ENCODE data around the gene ANO9. TPM values are rescaled to one million over a fixed set of nuclear protein-coding genes. Genes with fewer than 3 reads are reported as not detected.

The ANO9 gene, protein sequence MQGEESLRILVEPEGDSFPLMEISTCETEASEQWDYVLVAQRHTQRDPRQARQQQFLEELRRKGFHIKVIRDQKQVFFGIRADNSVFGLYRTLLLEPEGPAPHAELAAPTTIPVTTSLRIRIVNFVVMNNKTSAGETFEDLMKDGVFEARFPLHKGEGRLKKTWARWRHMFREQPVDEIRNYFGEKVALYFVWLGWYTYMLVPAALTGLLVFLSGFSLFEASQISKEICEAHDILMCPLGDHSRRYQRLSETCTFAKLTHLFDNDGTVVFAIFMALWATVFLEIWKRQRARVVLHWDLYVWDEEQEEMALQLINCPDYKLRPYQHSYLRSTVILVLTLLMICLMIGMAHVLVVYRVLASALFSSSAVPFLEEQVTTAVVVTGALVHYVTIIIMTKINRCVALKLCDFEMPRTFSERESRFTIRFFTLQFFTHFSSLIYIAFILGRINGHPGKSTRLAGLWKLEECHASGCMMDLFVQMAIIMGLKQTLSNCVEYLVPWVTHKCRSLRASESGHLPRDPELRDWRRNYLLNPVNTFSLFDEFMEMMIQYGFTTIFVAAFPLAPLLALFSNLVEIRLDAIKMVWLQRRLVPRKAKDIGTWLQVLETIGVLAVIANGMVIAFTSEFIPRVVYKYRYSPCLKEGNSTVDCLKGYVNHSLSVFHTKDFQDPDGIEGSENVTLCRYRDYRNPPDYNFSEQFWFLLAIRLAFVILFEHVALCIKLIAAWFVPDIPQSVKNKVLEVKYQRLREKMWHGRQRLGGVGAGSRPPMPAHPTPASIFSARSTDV
- total RNA-seq = 10 to 100 TPM; 11.0 to 22.1 (median 16.2) TPM

DNA sequence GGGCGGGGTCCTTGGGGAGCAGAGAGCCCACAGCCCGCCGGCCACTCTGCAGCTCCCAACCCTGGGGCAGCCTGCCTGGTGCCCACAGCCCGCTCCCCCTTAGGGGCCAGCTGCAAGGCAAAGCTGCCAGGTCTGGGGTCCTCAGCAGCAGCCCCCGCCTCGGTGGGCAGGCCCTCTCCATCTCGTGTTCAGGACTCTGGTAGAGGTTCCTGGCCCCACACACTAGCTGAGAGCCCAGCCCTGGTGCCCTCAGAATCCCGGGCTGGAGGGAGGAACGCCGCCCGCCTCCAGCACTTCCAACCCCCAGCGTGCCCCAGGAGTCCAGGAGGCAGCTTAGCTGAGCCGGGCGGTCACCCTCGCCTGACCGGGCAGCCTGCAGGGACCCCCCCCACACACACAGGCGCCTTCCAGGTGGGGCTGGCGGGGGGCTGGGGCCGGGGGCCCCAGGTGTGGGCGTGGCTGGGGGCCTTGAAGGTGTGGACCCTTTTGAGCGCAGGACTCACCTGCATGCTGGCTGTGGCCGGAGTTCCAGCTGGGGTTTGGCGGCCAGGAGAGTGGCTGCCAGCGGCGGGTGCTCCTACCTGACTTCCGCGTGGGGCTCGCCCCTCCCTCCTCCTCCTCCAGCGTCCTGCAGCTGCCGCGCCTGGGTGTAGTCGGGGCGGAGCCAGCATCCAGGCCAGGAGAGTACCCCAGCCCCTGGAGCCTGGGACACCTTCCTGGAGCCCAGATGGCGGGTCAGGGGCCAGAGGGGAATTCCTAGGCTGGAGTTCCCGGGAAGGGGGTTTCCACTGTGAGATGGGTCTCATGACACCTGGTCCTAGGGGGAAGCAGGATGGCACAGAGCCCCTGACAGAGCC lies at the start of gene ANO9:
Gene ANO9 (minus strand): TSS at position 594 of the 857 bp plus-strand sequence. CDS start 85 bp downstream, at position 509.
- no peaks in the 10 kb centered on the region for H3K9me3 ChIP-seq
- peak within 1 kb of the TSS in 3 of 4 donors; percentile 73 to 83 (median 73) for H3K27ac ChIP-seq
- intact Hi-C loops (cut with DNase I) = no loop called here
- no peaks in the 10 kb centered on the region for H3K36me3 ChIP-seq
- peak within 1 kb of the TSS; percentile 40 to 73 (median 54) for H3K4me3 ChIP-seq
- 5 to 20% methylated on average over 1 to 8 of the region's 35 CpGs for WGBS, 2 donors
- no peak for DNase-seq
- peaks cover 13 to 61% (median 23%) of the 10 kb centered on the region in 3 donors for H3K4me1 ChIP-seq
- peaks cover 0 to 33% (median 0%) of the 10 kb centered on the region in 4 donors for H3K27me3 ChIP-seq
- TF ChIP-seq, protein P1, sequence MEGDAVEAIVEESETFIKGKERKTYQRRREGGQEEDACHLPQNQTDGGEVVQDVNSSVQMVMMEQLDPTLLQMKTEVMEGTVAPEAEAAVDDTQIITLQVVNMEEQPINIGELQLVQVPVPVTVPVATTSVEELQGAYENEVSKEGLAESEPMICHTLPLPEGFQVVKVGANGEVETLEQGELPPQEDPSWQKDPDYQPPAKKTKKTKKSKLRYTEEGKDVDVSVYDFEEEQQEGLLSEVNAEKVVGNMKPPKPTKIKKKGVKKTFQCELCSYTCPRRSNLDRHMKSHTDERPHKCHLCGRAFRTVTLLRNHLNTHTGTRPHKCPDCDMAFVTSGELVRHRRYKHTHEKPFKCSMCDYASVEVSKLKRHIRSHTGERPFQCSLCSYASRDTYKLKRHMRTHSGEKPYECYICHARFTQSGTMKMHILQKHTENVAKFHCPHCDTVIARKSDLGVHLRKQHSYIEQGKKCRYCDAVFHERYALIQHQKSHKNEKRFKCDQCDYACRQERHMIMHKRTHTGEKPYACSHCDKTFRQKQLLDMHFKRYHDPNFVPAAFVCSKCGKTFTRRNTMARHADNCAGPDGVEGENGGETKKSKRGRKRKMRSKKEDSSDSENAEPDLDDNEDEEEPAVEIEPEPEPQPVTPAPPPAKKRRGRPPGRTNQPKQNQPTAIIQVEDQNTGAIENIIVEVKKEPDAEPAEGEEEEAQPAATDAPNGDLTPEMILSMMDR (IDR thresholded peaks at IDR 0.05) = no peak
- TF ChIP-seq POLR2A (IDR thresholded peaks at IDR 0.05) = peak in 1 of 4 donors; percentile 33

DNA sequence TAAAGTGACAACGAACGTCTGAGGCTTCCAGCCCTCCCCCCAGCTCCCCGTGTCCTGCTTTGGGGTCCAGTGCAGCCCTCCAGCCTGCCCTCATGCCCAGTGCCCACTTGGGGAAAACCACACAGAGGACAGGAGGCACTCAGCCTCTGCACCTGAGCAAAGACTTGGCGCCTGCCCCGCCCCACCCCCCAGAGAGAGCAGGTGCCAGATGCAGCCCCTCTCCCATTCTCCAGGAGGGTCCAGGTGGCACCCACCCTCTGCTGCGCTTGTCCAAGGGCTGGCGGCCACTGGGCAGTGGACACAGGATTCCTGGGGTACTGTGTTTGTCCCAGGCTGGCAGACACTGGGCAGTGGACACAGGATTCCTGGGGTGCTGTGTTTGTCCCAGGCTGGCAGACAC lies 49.5 kb upstream of the ANO9 start:
- Histone ChIP-seq H3K4me1 (peaks cover 0 to under 1% (median 0%) of the 10 kb centered on the region in 3 donors), H3K27ac (no peak overlapping the region), H3K9me3 (no peaks in the 10 kb centered on the region), H3K36me3 (peaks cover 17 to 86% (median 28%) of the 10 kb centered on the region in 3 donors), H3K27me3 (no peaks in the 10 kb centered on the region), H3K4me3 (no peak overlapping the region)
- 69% methylated on average over 3 of the region's 7 CpGs; no CpG with 5 or more reads in 1 of the 2 donors for WGBS, 2 donors
- intact Hi-C loops (cut with DNase I) = no loop called here
- DNase-seq = no peak
- TF ChIP-seq, protein P1 (IDR thresholded peaks at IDR 0.05) = no peak
- TF ChIP-seq POLR2A (IDR thresholded peaks at IDR 0.05) = no peak

DNA sequence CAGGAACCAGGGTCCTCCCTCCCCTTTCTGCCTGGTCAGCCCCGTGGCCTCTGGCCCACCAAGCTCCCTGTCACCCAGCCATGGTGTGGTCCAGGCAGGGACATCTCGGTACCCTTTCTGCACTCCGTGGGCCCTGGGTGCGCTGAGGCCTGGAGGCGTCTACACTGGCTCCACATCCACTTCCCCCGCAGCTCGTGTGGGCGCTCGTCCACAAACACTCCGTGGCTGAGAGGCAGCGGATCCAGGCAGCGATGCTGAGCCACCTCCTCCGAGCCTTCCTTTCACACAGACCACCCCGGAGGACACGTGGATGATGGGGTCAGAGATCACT lies 49.1 kb upstream of the ANO9 start:
- DNase-seq = no peak
- TF ChIP-seq POLR2A (IDR thresholded peaks at IDR 0.05) = no peak
- TF ChIP-seq, protein P1 (IDR thresholded peaks at IDR 0.05) = no peak
- H3K27ac ChIP-seq = no peak overlapping the region
- H3K9me3 ChIP-seq = no peaks in the 10 kb centered on the region
- WGBS, 2 donors = 65 to 93% methylated on average over 3 to 4 of the region's 15 CpGs
- no peak overlapping the region for H3K4me3 ChIP-seq
- H3K36me3 ChIP-seq = peaks cover 17 to 81% (median 25%) of the 10 kb centered on the region in 3 donors
- intact Hi-C loops (cut with DNase I) = no loop called here
- H3K4me1 ChIP-seq = peaks cover 0 to 4% (median 0%) of the 10 kb centered on the region in 3 donors
- no peaks in the 10 kb centered on the region for H3K27me3 ChIP-seq

DNA sequence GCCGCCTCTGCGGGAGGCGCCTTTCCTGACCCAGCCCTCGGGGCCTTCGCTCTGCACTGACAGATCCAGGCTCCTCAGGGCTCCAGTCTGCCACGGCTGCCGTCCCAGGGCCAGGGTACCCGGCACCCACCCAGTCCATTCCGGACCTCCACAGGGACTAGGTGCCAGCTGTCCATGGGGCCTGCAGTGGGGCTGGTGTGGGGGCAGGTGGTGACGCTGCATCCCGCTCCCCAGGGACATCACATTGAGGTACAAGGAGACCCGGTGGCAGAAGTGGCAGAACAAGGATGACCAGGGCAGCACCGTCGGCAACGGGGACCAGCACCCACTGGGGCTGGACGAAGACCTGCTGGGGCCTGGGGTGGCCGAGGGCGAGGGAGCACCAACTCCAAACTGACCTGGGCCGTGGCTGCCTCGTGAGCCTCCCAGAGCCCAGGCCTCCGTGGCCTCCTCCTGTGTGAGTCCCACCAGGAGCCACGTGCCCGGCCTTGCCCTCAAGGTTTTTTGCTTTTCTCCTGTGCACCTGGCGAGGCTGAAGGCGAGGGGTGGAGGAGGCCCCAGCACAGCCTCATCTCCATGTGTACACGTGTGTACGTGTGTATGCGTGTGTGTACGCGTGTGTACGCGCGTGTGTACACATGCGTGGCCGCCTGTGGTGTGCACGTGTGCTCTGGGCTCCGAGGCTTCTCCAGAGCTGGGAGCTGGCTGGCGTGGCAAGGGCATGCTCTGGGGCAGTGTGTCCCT lies 48.5 kb upstream of the ANO9 start:
- no peak for DNase-seq
- 80 to 91% methylated on average over 14 to 21 of the region's 38 CpGs for WGBS, 2 donors

More for the DNA sequence above, 48.5 kb upstream of the ANO9 start:
- Histone ChIP-seq H3K27me3 (no peaks in the 10 kb centered on the region), H3K4me1 (peaks cover 0 to 4% (median 0%) of the 10 kb centered on the region in 3 donors), H3K36me3 (peaks cover 17 to 76% (median 19%) of the 10 kb centered on the region in 3 donors), H3K27ac (no peak overlapping the region), H3K9me3 (no peaks in the 10 kb centered on the region), H3K4me3 (no peak overlapping the region)
- no peak for TF ChIP-seq POLR2A (IDR thresholded peaks at IDR 0.05)
- TF ChIP-seq, protein P1 (IDR thresholded peaks at IDR 0.05) = no peak
- intact Hi-C loops (cut with DNase I) = no loop called here

Measured in esophagus squamous epithelium (tissue), 5 donors.